ENCODE results near the gene JMY. TPM values are rescaled to one million over a fixed set of nuclear protein-coding genes. Genes with fewer than 3 reads are reported as not detected.

The JMY gene
- total and polyA plus RNA-seq, 2 of the 8 experiments (the other 6 are each of a cell fraction or from before 2014, with no cell fraction given) = 2.8 to 13.9 TPM

DNA sequence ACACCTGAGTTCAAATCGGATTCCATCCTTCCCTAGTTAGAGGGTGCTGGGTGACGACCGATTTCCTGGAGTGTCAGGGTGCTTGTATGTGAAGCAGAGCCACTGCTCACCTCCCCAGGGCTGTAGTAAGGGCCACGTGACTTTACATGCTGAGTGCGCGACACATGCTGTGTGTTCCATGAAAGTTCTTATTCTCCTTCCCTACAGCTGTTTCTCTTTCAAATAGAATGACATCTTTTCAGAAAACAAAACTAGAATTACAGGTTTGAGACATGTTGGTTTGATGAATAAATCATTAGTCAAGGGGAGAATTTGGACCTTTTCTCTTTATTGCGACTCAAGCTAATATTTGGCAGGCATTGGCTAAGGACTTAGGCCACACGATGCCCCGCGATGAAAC is 113.1 kb downstream of the JMY start:
- Histone ChIP-seq H3K36me3 (ENCODE audit: control insufficient read depth in 2 of 4, insufficient read depth in 4 of 4, low read length in 3 of 4) (no peaks in the 10 kb centered on the region), H3K79me1 (ENCODE audit: low read depth, low read length) (no peaks in the 10 kb centered on the region), H3K4me3 (ENCODE audit: extremely low read depth in 1 of 4, insufficient read depth in 2 of 4, low read depth in 3 of 4, low read length in 4 of 4) (no peak overlapping the region), H4K5ac (ENCODE audit: insufficient read length, low read depth, low read length) (no peak overlapping the region), H3K4me2 (ENCODE audit: insufficient read depth in 1 of 2, low read depth in 2 of 2, low read length in 2 of 2) (no peak overlapping the region), H3K23me2 (ENCODE audit: low read depth, low read length) (no peaks in the 10 kb centered on the region), H4K91ac (replicated peaks; ENCODE audit: insufficient read length, low read length) (no peak overlapping the region), H2BK120ac (replicated peaks; ENCODE audit: low read depth, low read length) (no peak overlapping the region), H3K9ac (replicated peaks in 1 of 4; ENCODE audit: extremely low read depth in 1 of 4, low read depth in 3 of 4, low read length in 3 of 4) (no peak overlapping the region), H3K27ac (ENCODE audit: low read depth, low read length) (no peak overlapping the region), H3K9me3 (ENCODE audit: insufficient read depth in 2 of 2, low read depth in 1 of 2, low read length in 1 of 2) (peaks cover 4% of the 10 kb centered on the region in 2 experiments; a peak in 3 of 4 replicates), H3K56ac (replicated peaks; ENCODE audit: insufficient read length, low read depth, low read length) (no peak overlapping the region), H2BK15ac (ENCODE audit: low read length) (no peak overlapping the region), H2AK5ac (ENCODE audit: low read depth, low read length) (no peak overlapping the region), H2BK20ac (ENCODE audit: low read length) (no peak overlapping the region), H3K18ac (ENCODE audit: extremely low read depth, low read length) (no peak overlapping the region), H2BK5ac (ENCODE audit: low read depth, low read length) (no peak overlapping the region), H3K23ac (ENCODE audit: insufficient read length) (no peak overlapping the region), H3K14ac (ENCODE audit: insufficient read length) (no peak overlapping the region), H3K27me3 (replicated peaks in 1 of 4; ENCODE audit: control insufficient read depth in 3 of 4, extremely low read depth in 1 of 4, insufficient read depth in 3 of 4, low read length in 3 of 4) (no peaks in the 10 kb centered on the region), H2AFZ (ENCODE audit: low read length) (no peak overlapping the region), H2BK12ac (ENCODE audit: low read depth, low read length) (no peak overlapping the region), H3K4ac (replicated peaks; ENCODE audit: insufficient read length, low read depth, low read length) (no peak overlapping the region), H3K79me2 (ENCODE audit: control insufficient read depth in 1 of 2, insufficient read depth in 2 of 2, low read length in 2 of 2) (no peaks in the 10 kb centered on the region), H4K20me1 (replicated peaks in 1 of 2; ENCODE audit: control insufficient read depth in 1 of 2, insufficient read depth in 2 of 2, low read length in 2 of 2) (no peaks in the 10 kb centered on the region), H3K4me1 (replicated peaks in 1 of 4; ENCODE audit: control insufficient read depth in 3 of 4, insufficient read depth in 4 of 4, low read length in 3 of 4) (no peaks in the 10 kb centered on the region), H4K8ac (ENCODE audit: extremely low read depth, insufficient read depth, low read length) (no peak overlapping the region)
- TF ChIP-seq EZH2 (IDR thresholded peaks at IDR 0.05; ENCODE audit: low read depth, low read length, severe bottlenecking) (no peak), MAFK (IDR thresholded peaks at IDR 0.05; ENCODE audit: low read depth, low read length) (no peak), USF2 (IDR thresholded peaks at IDR 0.05; ENCODE audit: low read length) (no peak), TAF7 (optimal IDR thresholded peaks at IDR 0.05; ENCODE audit: borderline replicate concordance, low read depth, low read length) (no peak), RAD21 (IDR thresholded peaks at IDR 0.05 in 1 of 2, conservative IDR thresholded peaks at IDR 0.05 in 1 of 2; ENCODE audit: low read depth in 2 of 2, low read length in 2 of 2) (no peak), HDAC6 (IDR thresholded peaks at IDR 0.05; ENCODE audit: low read depth, low read length) (no peak), CREB1 (IDR thresholded peaks at IDR 0.05) (no peak), BCL11A (IDR thresholded peaks at IDR 0.05; ENCODE audit: low read depth in 2 of 2, low read length in 2 of 2) (no peak), SIN3A (conservative IDR thresholded peaks at IDR 0.05 in 1 of 2, IDR thresholded peaks at IDR 0.05 in 1 of 2; ENCODE audit: low read depth in 1 of 2, low read length in 2 of 2) (no peak)
- CTCF ChIA-PET (ENCODE audit: partially characterized antibody) = no interaction called here
- POLR2A ChIA-PET (ENCODE audit: partially characterized antibody) = interaction anchor here (1.3 kb wide), 1 partner anchor 9 kb away, joined by 3 read pairs; no protein-coding TSS in a partner anchor
- DNase-seq (ENCODE audit: low read depth in 1 of 2, low spot score in 2 of 2) = no peak
- FAIRE-seq = no peak
- 94% methylated on average over 10 of the region's 10 CpGs; no CpG with 5 or more reads in 1 of the 2 experiments for WGBS, 2 experiments (ENCODE audit: extremely low coverage in 1 of 2, insufficient coverage in 1 of 2, insufficient read length in 1 of 2, insufficient replicate concordance in 2 of 2, low coverage in 1 of 2, low lambda C conversion rate in 2 of 2, missing lambda C conversion rate in 1 of 2)
